ENCODE results near the gene CPNE5. TPM values are rescaled to one million over a fixed set of nuclear protein-coding genes. Genes with fewer than 3 reads are reported as not detected.
"Not testable (repeated sequence)": the region's sequence is repeated elsewhere in the genome, so short reads cannot be mapped to it uniquely, and the experiment has no call there.

The CPNE5 gene
- total RNA-seq, 3 donors from 2014 or later (not counting 1 experiment from before 2014, with no cell fraction given), result 1.2 to 8.5 (median 2.0) TPM

GRCh38 chr6:36724514-36725390 lies 114.5 kb downstream of the CPNE5 start:
- Histone ChIP-seq H3K27ac (ENCODE audit: low read length) (no peak overlapping the region), H3K4me3 (ENCODE audit: low read length) (no peak overlapping the region), H3K36me3 (ENCODE audit: control insufficient read depth, insufficient read depth, low read length) (no peaks in the 10 kb centered on the region), H3K9me3 (ENCODE audit: control insufficient read depth, insufficient read depth, low read length) (no peaks in the 10 kb centered on the region), H3K27me3 (ENCODE audit: control insufficient read depth, insufficient read depth, low read length) (no peaks in the 10 kb centered on the region), H3K4me1 (ENCODE audit: control insufficient read depth, insufficient read depth, low read length) (peaks cover 17% of the 10 kb centered on the region)
- ATAC-seq (no peak), DNase-seq (peak in 1 of 2 donors; percentile 56)
- TF ChIP-seq, protein P1, sequence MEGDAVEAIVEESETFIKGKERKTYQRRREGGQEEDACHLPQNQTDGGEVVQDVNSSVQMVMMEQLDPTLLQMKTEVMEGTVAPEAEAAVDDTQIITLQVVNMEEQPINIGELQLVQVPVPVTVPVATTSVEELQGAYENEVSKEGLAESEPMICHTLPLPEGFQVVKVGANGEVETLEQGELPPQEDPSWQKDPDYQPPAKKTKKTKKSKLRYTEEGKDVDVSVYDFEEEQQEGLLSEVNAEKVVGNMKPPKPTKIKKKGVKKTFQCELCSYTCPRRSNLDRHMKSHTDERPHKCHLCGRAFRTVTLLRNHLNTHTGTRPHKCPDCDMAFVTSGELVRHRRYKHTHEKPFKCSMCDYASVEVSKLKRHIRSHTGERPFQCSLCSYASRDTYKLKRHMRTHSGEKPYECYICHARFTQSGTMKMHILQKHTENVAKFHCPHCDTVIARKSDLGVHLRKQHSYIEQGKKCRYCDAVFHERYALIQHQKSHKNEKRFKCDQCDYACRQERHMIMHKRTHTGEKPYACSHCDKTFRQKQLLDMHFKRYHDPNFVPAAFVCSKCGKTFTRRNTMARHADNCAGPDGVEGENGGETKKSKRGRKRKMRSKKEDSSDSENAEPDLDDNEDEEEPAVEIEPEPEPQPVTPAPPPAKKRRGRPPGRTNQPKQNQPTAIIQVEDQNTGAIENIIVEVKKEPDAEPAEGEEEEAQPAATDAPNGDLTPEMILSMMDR (IDR thresholded peaks at IDR 0.05), result no peak
- intact Hi-C loops (cut with micrococcal nuclease), result no loop called here
- Mint-ChIP-seq H3K9me3 (no peaks in the 10 kb centered on the region), H3K27ac (no peak overlapping the region), H3K4me3 (no peak overlapping the region), H3K27me3 (ENCODE audit: low read depth in 2 of 2) (no peaks in the 10 kb centered on the region), H3K36me3 (no peaks in the 10 kb centered on the region), H3K4me1 (peaks cover 6 to 7% of the 10 kb centered on the region in 2 donors)
- 68% methylated on average over 13 of the region's 13 CpGs for WGBS (ENCODE audit: insufficient coverage)

GRCh38 chr6:36723992-36724391 lies 115.3 kb downstream of the CPNE5 start:
- DNase-seq; intact Hi-C loops (cut with micrococcal nuclease); H3K4me3 ChIP-seq (ENCODE audit: low read length); H3K4me3 Mint-ChIP-seq; H3K4me1 Mint-ChIP-seq; H3K27ac ChIP-seq (ENCODE audit: low read length); H3K27me3 Mint-ChIP-seq (ENCODE audit: low read depth in 2 of 2); H3K9me3 ChIP-seq (ENCODE audit: control insufficient read depth, insufficient read depth, low read length); H3K9me3 Mint-ChIP-seq; H3K36me3 Mint-ChIP-seq; H3K27me3 ChIP-seq (ENCODE audit: control insufficient read depth, insufficient read depth, low read length); H3K36me3 ChIP-seq (ENCODE audit: control insufficient read depth, insufficient read depth, low read length); H3K27ac Mint-ChIP-seq; ATAC-seq: not testable (repeated sequence)
- peaks cover 18% of the 10 kb centered on the region for H3K4me1 ChIP-seq (ENCODE audit: control insufficient read depth, insufficient read depth, low read length)
- WGBS (ENCODE audit: insufficient coverage), result 88% methylated on average over 3 of the region's 4 CpGs

DNA sequence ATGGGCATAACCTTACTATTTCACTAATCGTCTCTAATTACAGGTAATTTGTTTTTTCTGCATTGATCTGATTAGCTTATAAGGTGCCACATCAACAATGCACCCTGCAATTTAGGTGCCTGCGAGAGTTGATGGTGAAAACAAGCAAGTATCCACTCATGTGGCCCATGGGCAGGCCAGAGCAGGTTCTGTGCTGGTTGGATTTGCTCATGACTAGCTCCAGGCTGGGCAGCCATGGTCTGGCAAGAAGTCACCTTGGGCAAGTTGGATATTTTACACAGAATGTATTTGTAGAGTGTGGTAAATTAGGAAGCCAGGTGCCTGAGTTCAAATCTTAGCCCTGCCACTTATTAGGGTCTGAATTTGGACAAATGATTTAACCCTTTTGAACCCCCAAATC lies 116.4 kb downstream of the CPNE5 start:
- TF ChIP-seq, protein P1 (IDR thresholded peaks at IDR 0.05), result no peak
- ATAC-seq (no peak), DNase-seq (no peak)
- Histone ChIP-seq H3K4me1 (ENCODE audit: control insufficient read depth, insufficient read depth, low read length) (peaks cover 18% of the 10 kb centered on the region), H3K27ac (ENCODE audit: low read length) (no peak overlapping the region), H3K27me3 (ENCODE audit: control insufficient read depth, insufficient read depth, low read length) (no peaks in the 10 kb centered on the region), H3K4me3 (ENCODE audit: low read length) (no peak overlapping the region), H3K9me3 (ENCODE audit: control insufficient read depth, insufficient read depth, low read length) (no peaks in the 10 kb centered on the region), H3K36me3 (ENCODE audit: control insufficient read depth, insufficient read depth, low read length) (no peaks in the 10 kb centered on the region)
- Mint-ChIP-seq H3K4me3 (no peak overlapping the region), H3K9me3 (no peaks in the 10 kb centered on the region), H3K36me3 (no peaks in the 10 kb centered on the region), H3K27ac (no peak overlapping the region), H3K27me3 (ENCODE audit: low read depth in 2 of 2) (no peaks in the 10 kb centered on the region), H3K4me1 (peaks cover 3 to 4% of the 10 kb centered on the region in 2 donors)
- intact Hi-C loops (cut with micrococcal nuclease), result no loop called here
- 94% methylated on average over 2 of the region's 2 CpGs for whole genome bisulfite sequencing (ENCODE audit: insufficient coverage)

DNA sequence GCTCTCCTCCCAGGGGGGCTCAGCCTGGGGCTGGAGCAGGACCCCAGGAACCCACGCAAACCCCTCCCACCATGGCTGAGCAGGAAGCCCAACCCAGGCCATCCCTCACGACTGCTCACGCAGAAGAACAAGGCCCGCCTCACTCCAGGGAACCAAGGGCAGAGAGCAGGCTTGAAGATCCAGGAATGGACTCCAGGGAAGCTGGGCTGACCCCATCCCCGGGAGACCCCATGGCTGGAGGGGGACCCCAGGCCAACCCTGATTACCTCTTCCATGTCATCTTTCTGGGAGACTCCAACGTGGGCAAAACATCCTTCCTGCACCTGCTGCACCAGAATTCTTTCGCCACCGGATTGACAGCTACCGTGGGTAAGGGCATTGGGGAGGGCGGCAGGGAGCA lies 116.9 kb downstream of the CPNE5 start:
- H3K27me3 Mint-ChIP-seq (ENCODE audit: low read depth in 2 of 2), result no peaks in the 10 kb centered on the region
- WGBS (ENCODE audit: insufficient coverage), result 92% methylated on average over 10 of the region's 10 CpGs
- H3K27ac Mint-ChIP-seq, result no peak overlapping the region
- H3K4me1 ChIP-seq (ENCODE audit: control insufficient read depth, insufficient read depth, low read length), result peaks cover 14% of the 10 kb centered on the region
- no peak overlapping the region for H3K4me3 Mint-ChIP-seq
- no peaks in the 10 kb centered on the region for H3K27me3 ChIP-seq (ENCODE audit: control insufficient read depth, insufficient read depth, low read length)
- H3K9me3 ChIP-seq (ENCODE audit: control insufficient read depth, insufficient read depth, low read length), result no peaks in the 10 kb centered on the region
- H3K27ac ChIP-seq (ENCODE audit: low read length), result no peak overlapping the region
- intact Hi-C loops (cut with micrococcal nuclease), result no loop called here
- H3K4me3 ChIP-seq (ENCODE audit: low read length), result no peak overlapping the region
- H3K4me1 Mint-ChIP-seq, result no peaks in the 10 kb centered on the region
- H3K36me3 Mint-ChIP-seq, result no peaks in the 10 kb centered on the region
- TF ChIP-seq, protein P1 (IDR thresholded peaks at IDR 0.05), result no peak
- H3K9me3 Mint-ChIP-seq, result no peaks in the 10 kb centered on the region
- H3K36me3 ChIP-seq (ENCODE audit: control insufficient read depth, insufficient read depth, low read length), result no peaks in the 10 kb centered on the region
- no peak for DNase-seq
- no peak for ATAC-seq

Measured in natural killer cell (primary cell).